ENCODE data around the gene RBM46. TPM values are rescaled to one million over a fixed set of nuclear protein-coding genes. Genes with fewer than 3 reads are reported as not detected.

Gene RBM46
- total RNA-seq, 1 experiment from 2014 or later: 4.6 TPM

DNA sequence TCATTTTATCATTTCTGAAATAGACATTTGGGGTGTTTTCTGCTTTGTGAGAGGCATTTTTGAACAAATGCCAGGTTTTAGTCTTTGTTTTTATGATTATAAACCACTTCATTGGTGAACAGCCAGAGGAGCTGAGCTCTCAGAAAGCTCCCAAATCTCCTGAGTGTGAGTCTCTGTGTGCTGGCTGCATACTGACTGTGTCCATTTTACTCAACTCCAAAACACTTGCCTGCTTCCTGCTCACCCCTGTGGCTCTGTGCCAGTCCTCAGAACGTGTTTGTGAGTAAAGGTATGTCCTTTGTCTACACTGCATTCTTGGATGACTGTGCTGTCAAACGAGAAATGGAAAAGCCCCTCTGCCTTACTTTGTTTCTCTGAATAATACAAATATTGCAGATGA lies 42.6 kb upstream of the RBM46 start:
- DNase-seq (ENCODE audit: low spot score) (peak; percentile 12), ATAC-seq (no peak)
- CTCF ChIA-PET: interaction anchor here (2.3 kb wide), 1 partner anchor 120 kb away, joined by 7 read pairs; no protein-coding TSS in a partner anchor
- H3K36me3 Mint-ChIP-seq: no peaks in the 10 kb centered on the region
- peaks cover 26% of the 10 kb centered on the region for H3K27me3 Mint-ChIP-seq (ENCODE audit: low read depth)
- H3K9me3 Mint-ChIP-seq: peaks cover 4% of the 10 kb centered on the region; the same call in 1 of the 2 replicates
- H3K4me3 Mint-ChIP-seq: no peak overlapping the region
- POLR2A ChIA-PET: no interaction called here
- H3K4me1 Mint-ChIP-seq: peaks cover 54% of the 10 kb centered on the region
- no peak for TF ChIP-seq ZNF219 (CRISPR knock-in tag; IDR thresholded peaks at IDR 0.05; ENCODE audit: borderline replicate concordance)
- no peak for TF ChIP-seq OVOL2 (CRISPR knock-in tag; IDR thresholded peaks at IDR 0.05; ENCODE audit: borderline replicate concordance)
- TF ChIP-seq MYBL2 (CRISPR knock-in tag; IDR thresholded peaks at IDR 0.05): no peak
- no peak for TF ChIP-seq TEAD4 (CRISPR knock-in tag; IDR thresholded peaks at IDR 0.05)
- H3K27ac Mint-ChIP-seq: no peak overlapping the region

DNA sequence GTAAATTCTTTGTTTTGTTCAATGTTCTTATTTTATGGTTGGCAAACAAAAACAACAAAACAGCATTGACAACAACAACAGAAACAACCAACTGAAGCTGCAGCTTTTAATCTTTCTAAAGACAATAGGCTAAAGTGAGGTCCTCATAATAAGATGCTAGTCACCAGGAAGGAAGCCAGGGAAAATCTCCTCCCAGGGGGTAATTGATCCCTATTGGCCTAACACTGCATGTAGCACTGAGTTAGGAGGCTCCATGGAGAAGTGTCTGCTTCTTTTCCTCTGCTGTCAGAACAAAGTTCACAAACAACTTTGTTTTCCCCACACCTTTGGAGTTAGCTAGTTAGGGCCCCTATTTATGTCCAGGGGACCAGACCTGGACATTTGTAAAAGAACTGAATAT lies 42.0 kb upstream of the RBM46 start:
- POLR2A ChIA-PET: no interaction called here

DNA sequence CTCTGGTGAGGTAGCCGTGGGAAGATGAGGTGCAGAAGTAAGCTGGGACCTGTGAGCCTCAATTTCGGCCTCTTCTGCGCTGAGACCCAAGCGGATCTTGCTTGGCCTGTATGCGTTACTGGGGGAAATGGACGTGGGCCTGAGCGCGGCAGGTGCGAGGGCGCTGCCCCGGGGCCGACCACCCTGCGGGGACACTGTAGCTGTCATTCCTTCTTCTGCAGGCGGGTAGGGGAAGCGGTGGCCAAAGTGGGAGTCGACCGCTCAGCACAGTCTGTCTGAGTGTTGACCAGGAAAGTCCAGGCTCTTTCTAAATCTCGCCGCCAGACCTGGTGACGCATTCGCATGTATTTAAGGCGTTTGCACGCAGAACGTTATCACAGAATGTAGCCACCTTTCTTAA lies 40.6 kb upstream of the RBM46 start:
- H3K4me3 Mint-ChIP-seq: peak overlapping the region; percentile 65
- ATAC-seq: no peak

More for the DNA sequence above, 42.0 kb upstream of the RBM46 start:
- no peak overlapping the region for H3K4me3 Mint-ChIP-seq
- TF ChIP-seq, protein P1, sequence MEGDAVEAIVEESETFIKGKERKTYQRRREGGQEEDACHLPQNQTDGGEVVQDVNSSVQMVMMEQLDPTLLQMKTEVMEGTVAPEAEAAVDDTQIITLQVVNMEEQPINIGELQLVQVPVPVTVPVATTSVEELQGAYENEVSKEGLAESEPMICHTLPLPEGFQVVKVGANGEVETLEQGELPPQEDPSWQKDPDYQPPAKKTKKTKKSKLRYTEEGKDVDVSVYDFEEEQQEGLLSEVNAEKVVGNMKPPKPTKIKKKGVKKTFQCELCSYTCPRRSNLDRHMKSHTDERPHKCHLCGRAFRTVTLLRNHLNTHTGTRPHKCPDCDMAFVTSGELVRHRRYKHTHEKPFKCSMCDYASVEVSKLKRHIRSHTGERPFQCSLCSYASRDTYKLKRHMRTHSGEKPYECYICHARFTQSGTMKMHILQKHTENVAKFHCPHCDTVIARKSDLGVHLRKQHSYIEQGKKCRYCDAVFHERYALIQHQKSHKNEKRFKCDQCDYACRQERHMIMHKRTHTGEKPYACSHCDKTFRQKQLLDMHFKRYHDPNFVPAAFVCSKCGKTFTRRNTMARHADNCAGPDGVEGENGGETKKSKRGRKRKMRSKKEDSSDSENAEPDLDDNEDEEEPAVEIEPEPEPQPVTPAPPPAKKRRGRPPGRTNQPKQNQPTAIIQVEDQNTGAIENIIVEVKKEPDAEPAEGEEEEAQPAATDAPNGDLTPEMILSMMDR (IDR thresholded peaks at IDR 0.05): no peak
- no peak for TF ChIP-seq SP1 (CRISPR knock-in tag; conservative IDR thresholded peaks at IDR 0.05)
- TF ChIP-seq, protein P2, sequence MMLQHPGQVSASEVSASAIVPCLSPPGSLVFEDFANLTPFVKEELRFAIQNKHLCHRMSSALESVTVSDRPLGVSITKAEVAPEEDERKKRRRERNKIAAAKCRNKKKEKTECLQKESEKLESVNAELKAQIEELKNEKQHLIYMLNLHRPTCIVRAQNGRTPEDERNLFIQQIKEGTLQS (CRISPR knock-in tag; conservative IDR thresholded peaks at IDR 0.05): no peak
- TF ChIP-seq, protein P3, sequence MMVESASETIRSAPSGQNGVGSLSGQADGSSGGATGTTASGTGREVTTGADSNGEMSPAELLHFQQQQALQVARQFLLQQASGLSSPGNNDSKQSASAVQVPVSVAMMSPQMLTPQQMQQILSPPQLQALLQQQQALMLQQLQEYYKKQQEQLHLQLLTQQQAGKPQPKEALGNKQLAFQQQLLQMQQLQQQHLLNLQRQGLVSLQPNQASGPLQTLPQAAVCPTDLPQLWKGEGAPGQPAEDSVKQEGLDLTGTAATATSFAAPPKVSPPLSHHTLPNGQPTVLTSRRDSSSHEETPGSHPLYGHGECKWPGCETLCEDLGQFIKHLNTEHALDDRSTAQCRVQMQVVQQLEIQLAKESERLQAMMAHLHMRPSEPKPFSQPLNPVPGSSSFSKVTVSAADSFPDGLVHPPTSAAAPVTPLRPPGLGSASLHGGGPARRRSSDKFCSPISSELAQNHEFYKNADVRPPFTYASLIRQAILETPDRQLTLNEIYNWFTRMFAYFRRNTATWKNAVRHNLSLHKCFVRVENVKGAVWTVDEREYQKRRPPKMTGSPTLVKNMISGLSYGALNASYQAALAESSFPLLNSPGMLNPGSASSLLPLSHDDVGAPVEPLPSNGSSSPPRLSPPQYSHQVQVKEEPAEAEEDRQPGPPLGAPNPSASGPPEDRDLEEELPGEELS (CRISPR knock-in tag; IDR thresholded peaks at IDR 0.05): peak; percentile 30; the same call in 1 of the 2 replicates
- DNase-seq (ENCODE audit: low spot score): no peak
- peaks cover 54% of the 10 kb centered on the region for H3K4me1 Mint-ChIP-seq
- H3K27me3 Mint-ChIP-seq (ENCODE audit: low read depth): peaks cover 27% of the 10 kb centered on the region
- CTCF ChIA-PET: interaction anchor here (1.0 to 2.3 kb wide), 2 partner anchors 52 to 121 kb away, joined by 4 to 7 read pairs; no protein-coding TSS in a partner anchor
- H3K27ac Mint-ChIP-seq: no peak overlapping the region
- ATAC-seq: no peak
- H3K9me3 Mint-ChIP-seq: no peaks in the 10 kb centered on the region
- H3K36me3 Mint-ChIP-seq: no peaks in the 10 kb centered on the region

More for the DNA sequence above, 40.6 kb upstream of the RBM46 start:
- POLR2A ChIA-PET: no interaction called here
- peak overlapping the region; percentile 97 for H3K27ac Mint-ChIP-seq
- peaks cover 57% of the 10 kb centered on the region for H3K4me1 Mint-ChIP-seq
- H3K27me3 Mint-ChIP-seq (ENCODE audit: low read depth): peaks cover 38% of the 10 kb centered on the region
- CTCF ChIA-PET: interaction anchor here (1.5 to 2.3 kb wide), 2 partner anchors 122 to 188 kb away, joined by 3 to 7 read pairs; no protein-coding TSS in a partner anchor
- DNase-seq (ENCODE audit: low spot score): peak; percentile 26
- H3K9me3 Mint-ChIP-seq: no peaks in the 10 kb centered on the region
- no peaks in the 10 kb centered on the region for H3K36me3 Mint-ChIP-seq
- TF ChIP-seq FOXK1 (CRISPR knock-in tag; IDR thresholded peaks at IDR 0.05) (no peak), TEAD1 (CRISPR knock-in tag; IDR thresholded peaks at IDR 0.05) (no peak)
- TF ChIP-seq, protein P4, sequence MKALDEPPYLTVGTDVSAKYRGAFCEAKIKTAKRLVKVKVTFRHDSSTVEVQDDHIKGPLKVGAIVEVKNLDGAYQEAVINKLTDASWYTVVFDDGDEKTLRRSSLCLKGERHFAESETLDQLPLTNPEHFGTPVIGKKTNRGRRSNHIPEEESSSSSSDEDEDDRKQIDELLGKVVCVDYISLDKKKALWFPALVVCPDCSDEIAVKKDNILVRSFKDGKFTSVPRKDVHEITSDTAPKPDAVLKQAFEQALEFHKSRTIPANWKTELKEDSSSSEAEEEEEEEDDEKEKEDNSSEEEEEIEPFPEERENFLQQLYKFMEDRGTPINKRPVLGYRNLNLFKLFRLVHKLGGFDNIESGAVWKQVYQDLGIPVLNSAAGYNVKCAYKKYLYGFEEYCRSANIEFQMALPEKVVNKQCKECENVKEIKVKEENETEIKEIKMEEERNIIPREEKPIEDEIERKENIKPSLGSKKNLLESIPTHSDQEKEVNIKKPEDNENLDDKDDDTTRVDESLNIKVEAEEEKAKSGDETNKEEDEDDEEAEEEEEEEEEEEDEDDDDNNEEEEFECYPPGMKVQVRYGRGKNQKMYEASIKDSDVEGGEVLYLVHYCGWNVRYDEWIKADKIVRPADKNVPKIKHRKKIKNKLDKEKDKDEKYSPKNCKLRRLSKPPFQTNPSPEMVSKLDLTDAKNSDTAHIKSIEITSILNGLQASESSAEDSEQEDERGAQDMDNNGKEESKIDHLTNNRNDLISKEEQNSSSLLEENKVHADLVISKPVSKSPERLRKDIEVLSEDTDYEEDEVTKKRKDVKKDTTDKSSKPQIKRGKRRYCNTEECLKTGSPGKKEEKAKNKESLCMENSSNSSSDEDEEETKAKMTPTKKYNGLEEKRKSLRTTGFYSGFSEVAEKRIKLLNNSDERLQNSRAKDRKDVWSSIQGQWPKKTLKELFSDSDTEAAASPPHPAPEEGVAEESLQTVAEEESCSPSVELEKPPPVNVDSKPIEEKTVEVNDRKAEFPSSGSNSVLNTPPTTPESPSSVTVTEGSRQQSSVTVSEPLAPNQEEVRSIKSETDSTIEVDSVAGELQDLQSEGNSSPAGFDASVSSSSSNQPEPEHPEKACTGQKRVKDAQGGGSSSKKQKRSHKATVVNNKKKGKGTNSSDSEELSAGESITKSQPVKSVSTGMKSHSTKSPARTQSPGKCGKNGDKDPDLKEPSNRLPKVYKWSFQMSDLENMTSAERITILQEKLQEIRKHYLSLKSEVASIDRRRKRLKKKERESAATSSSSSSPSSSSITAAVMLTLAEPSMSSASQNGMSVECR (CRISPR knock-in tag; IDR thresholded peaks at IDR 0.05; ENCODE audit: borderline replicate concordance): no peak
